Measurements from ENCODE around the gene RALGDS.

The RALGDS gene

GRCh38 chr9:133116346-133117231, 4.5 kb downstream of the RALGDS start:
- Histone ChIP-seq H3K9ac (peak overlapping the region; percentile 74 to 83 (median 78)), H3K9me3 (replicated peaks in 1 of 11) (no peaks in the 10 kb centered on the region), H3K27me3 (no peaks in the 10 kb centered on the region), H3K4me2 (peak overlapping the region; percentile 93 to 100 (median 100)), H3K36me3 (peaks cover 4 to 21% (median 8%) of the 10 kb centered on the region in 11 experiments), H3K4me1 (peaks cover 88 to 98% (median 96%) of the 10 kb centered on the region in 10 experiments), H3K27ac (peak overlapping the region; percentile 81 to 93 (median 90); a peak in 21 of 22 replicates), H4K20me1 (peaks cover 48 to 97% (median 94%) of the 10 kb centered on the region in 11 experiments; a peak in 21 of 22 replicates), H3K4me3 (no peak overlapping the region)
- no peak for TF ChIP-seq Cebpa-rat (IDR thresholded peaks at IDR 0.05)

GRCh38 chr9:133115604-133116345, 5.3 kb downstream of the RALGDS start:
- peak overlapping the region; percentile 81 to 93 (median 90) for H3K27ac ChIP-seq
- H3K9ac ChIP-seq = peak overlapping the region; percentile 74 to 83 (median 78)
- H3K27me3 ChIP-seq = no peaks in the 10 kb centered on the region
- H3K9me3 ChIP-seq (replicated peaks in 1 of 11) = no peaks in the 10 kb centered on the region
- peak overlapping the region; percentile 93 to 100 (median 100) for H3K4me2 ChIP-seq
- no peak for TF ChIP-seq Cebpa-rat (IDR thresholded peaks at IDR 0.05)
- peaks cover 56 to 99% (median 98%) of the 10 kb centered on the region in 11 experiments; a peak in 21 of 22 replicates for H4K20me1 ChIP-seq
- peaks cover 12 to 29% (median 16%) of the 10 kb centered on the region in 11 experiments for H3K36me3 ChIP-seq
- H3K4me1 ChIP-seq = peaks cover 89 to 97% (median 96%) of the 10 kb centered on the region in 10 experiments
- peak overlapping the region in 7 of 10 experiments; percentile 2 to 46 (median 30); a peak in 5 of 20 replicates for H3K4me3 ChIP-seq

GRCh38 chr9:133114886-133115603, 6.0 kb downstream of the RALGDS start:
- Histone ChIP-seq H3K4me1 (peaks cover 87 to 90% (median 89%) of the 10 kb centered on the region in 10 experiments), H3K4me3 (peak overlapping the region in 8 of 10 experiments; percentile 1 to 46 (median 21); a peak in 8 of 20 replicates), H3K9me3 (replicated peaks in 1 of 11) (no peaks in the 10 kb centered on the region), H4K20me1 (peaks cover 61 to 100% (median 99%) of the 10 kb centered on the region in 11 experiments; a peak in 21 of 22 replicates), H3K27ac (peak overlapping the region; percentile 81 to 93 (median 90)), H3K4me2 (peak overlapping the region; percentile 93 to 100 (median 100)), H3K9ac (peak overlapping the region; percentile 74 to 83 (median 78)), H3K36me3 (peaks cover 19 to 37% (median 24%) of the 10 kb centered on the region in 11 experiments), H3K27me3 (no peaks in the 10 kb centered on the region)
- TF ChIP-seq Cebpa-rat (IDR thresholded peaks at IDR 0.05) = no peak

- TF ChIP-seq Cebpa-rat (IDR thresholded peaks at IDR 0.05) = no peak
- Histone ChIP-seq H3K27me3 (no peaks in the 10 kb centered on the region), H3K36me3 (peaks cover 27 to 45% (median 32%) of the 10 kb centered on the region in 11 experiments), H3K27ac (peak overlapping the region; percentile 81 to 93 (median 90)), H3K4me3 (peak overlapping the region in 8 of 10 experiments; percentile 12 to 50 (median 32); a peak in 15 of 20 replicates), H3K4me1 (peaks cover 79 to 82% (median 81%) of the 10 kb centered on the region in 10 experiments), H4K20me1 (peaks cover 61 to 100% (median 97%) of the 10 kb centered on the region in 11 experiments; a peak in 21 of 22 replicates), H3K9me3 (replicated peaks in 1 of 11) (no peaks in the 10 kb centered on the region), H3K4me2 (peak overlapping the region; percentile 93 to 100 (median 100)), H3K9ac (peak overlapping the region; percentile 74 to 83 (median 78))
These were observed 6.8 kb downstream of the RALGDS start for GRCh38 chr9:133113949-133114885.

GRCh38 chr9:133113163-133113948, 7.7 kb downstream of the RALGDS start:
- peak overlapping the region; percentile 81 to 93 (median 90) for H3K27ac ChIP-seq
- no peaks in the 10 kb centered on the region for H3K9me3 ChIP-seq (replicated peaks in 1 of 11)
- peak overlapping the region in 9 of 10 experiments; percentile 17 to 50 (median 33); a peak in 14 of 20 replicates for H3K4me3 ChIP-seq
- peak overlapping the region; percentile 93 to 100 (median 100) for H3K4me2 ChIP-seq
- H3K9ac ChIP-seq = peak overlapping the region; percentile 74 to 83 (median 78)
- peaks cover 55 to 100% (median 96%) of the 10 kb centered on the region in 11 experiments; a peak in 21 of 22 replicates for H4K20me1 ChIP-seq
- H3K4me1 ChIP-seq = peaks cover 70 to 73% (median 73%) of the 10 kb centered on the region in 10 experiments
- TF ChIP-seq Cebpa-rat (IDR thresholded peaks at IDR 0.05) = no peak
- peaks cover 36 to 49% (median 40%) of the 10 kb centered on the region in 11 experiments for H3K36me3 ChIP-seq
- no peaks in the 10 kb centered on the region for H3K27me3 ChIP-seq

- Histone ChIP-seq H4K20me1 (peaks cover 54 to 100% (median 93%) of the 10 kb centered on the region in 11 experiments; a peak in 21 of 22 replicates), H3K9me3 (replicated peaks in 1 of 11) (no peaks in the 10 kb centered on the region), H3K4me2 (peak overlapping the region; percentile 93 to 100 (median 100)), H3K9ac (peak overlapping the region; percentile 74 to 83 (median 78)), H3K36me3 (peaks cover 43 to 57% (median 48%) of the 10 kb centered on the region in 11 experiments), H3K27me3 (no peaks in the 10 kb centered on the region), H3K4me3 (peak overlapping the region in 8 of 10 experiments; percentile 11 to 50 (median 30); a peak in 8 of 20 replicates), H3K27ac (peak overlapping the region; percentile 81 to 93 (median 90)), H3K4me1 (peaks cover 63 to 69% (median 65%) of the 10 kb centered on the region in 10 experiments)
- peak in 4 of 11 experiments; percentile 20 to 74 (median 52); a peak in 5 of 22 replicates for TF ChIP-seq Cebpa-rat (IDR thresholded peaks at IDR 0.05)
These were observed 8.4 kb downstream of the RALGDS start for GRCh38 chr9:133112663-133113026.
